Measurements from ENCODE around the gene HERC4. TPM values are rescaled to one million over a fixed set of nuclear protein-coding genes. Genes with fewer than 3 reads are reported as not detected.
"Not testable (repeated sequence)": the region's sequence is repeated elsewhere in the genome, so short reads cannot be mapped to it uniquely, and the experiment has no call there.

Gene HERC4
- total RNA-seq, 1 donor from 2014 or later: 42.5 TPM

DNA sequence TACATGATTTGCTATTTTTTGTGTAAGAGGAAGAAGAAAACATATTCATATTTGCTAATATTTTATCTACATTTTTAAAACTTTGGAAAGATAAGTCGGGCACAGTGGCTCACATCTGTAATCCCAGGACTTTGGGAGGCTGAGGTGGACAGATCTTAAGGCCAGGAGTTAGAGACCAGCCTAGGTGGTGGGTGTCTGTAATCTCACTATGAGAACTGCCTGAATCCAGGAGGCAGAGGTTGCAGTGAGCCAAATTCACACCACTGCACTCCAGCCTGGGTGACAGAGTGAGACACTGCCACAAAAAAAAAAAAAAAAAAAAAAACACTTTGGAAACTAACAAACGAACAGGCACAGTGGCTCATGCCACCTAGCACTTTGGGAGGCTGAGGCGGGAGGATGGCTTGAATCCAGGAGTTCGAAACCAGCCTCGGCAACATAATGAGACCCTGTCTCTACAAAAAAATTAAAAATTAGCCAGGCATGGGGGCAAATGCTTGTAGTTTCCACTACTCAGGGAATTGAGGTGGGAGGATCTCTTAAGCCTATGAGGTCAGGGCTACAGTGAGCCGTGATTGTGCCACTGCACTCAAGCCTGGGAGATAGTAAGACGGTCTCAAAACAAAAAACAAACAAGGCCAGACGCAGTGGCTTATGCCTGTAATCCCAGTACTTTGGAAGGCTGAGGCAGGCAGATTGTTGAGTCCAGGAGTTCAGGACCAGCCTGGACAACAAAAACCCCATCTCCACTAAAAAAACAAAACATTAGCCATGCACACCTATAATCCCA lies 25.6 kb downstream of the HERC4 start:
- DNase-seq (ENCODE audit: low read depth, low spot score): no peak

- DNase-seq (ENCODE audit: low read depth, low spot score): no peak
These were observed 27.3 kb downstream of the HERC4 start for GRCh38 chr10:68047554-68048327.

GRCh38 chr10:68047122-68047521 lies 28.0 kb downstream of the HERC4 start:
- DNase-seq (ENCODE audit: low read depth, low spot score): no peak

DNA sequence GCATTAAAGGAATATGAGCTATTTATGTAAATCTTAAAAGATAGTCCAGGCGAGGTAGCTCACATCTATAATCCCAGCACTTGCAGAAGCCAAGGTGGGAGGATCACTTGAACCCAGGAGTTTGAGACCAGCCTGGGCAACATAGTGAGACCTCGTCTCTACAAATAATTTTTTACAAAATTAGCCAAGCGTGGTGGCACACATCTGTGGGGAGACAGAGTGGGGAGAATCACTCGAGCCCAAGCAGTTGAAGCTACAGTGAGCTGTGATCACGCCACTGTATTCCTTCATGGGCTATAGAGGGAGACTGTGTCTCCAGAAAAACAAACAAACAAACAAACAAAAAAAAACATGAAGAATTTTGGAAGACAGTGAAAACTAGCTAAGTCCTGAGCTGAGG lies 28.4 kb downstream of the HERC4 start:
- DNase-seq (ENCODE audit: low read depth, low spot score): no peak

- DNase-seq (ENCODE audit: low read depth, low spot score): no peak
These were observed 32.1 kb downstream of the HERC4 start for GRCh38 chr10:68043030-68043429.

DNA sequence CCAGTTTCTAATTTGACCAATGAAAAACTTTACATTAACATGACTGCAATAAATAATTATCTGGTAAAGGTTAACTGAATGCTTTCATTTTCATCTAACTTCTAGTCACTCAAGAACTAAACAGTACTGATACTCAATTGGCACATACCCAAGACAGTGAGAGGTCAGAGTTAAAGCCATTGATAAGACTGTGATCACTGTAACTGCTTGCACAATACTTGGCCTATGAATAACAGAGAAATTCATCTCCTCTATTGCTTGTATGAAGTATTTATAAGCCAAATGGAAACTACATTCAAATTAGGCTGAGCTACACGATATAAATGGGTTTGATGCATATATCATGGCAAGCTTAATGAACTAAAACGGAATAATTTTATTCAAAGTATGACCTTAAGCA lies 43.0 kb downstream of the HERC4 start:
- DNase-seq (ENCODE audit: low read depth, low spot score): no peak

GRCh38 chr10:68027429-68027828 lies 47.7 kb downstream of the HERC4 start:
- DNase-seq (ENCODE audit: low read depth, low spot score): no peak

- DNase-seq (ENCODE audit: low read depth, low spot score): no peak
These were observed 51.8 kb downstream of the HERC4 start for GRCh38 chr10:68023292-68023691.

DNA sequence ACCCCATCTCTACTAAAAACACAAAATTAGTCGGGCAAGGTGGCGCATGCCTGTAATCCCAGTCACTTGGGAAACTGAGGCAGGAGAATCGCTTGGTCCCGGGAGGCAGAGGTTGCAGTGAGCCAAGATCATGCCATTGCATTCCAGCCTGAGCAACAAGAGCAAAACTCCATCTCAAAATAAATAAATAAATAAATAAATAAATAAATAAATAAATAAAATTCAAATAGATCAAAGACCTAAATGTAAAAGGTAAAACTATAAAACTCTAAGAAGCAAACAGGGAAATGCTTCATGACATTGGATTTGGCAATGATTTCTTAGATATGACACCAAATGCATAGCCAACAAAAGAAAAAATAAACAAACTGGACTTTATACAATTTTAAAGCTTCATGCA lies 52.8 kb downstream of the HERC4 start:
- not testable (repeated sequence) for DNase-seq (ENCODE audit: low read depth, low spot score)

DNA sequence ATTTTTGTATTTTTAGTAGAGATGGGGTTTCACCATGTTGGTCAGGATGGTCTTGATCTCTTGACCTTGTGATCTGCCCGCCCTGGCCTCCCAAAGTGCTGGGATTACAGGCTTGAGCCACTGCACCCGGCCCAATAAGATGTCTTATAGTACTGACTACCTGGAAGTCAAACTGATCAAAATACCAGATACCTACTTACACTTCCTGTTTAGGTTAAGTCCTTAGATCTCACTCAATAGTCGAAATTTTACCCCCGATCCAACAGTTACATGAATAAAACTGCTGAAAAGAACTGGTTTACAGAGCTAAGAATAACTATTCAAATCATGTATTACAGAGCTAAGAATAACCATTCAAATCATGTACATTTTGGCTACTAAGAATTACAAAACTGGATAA lies 58.6 kb downstream of the HERC4 start:
- DNase-seq (ENCODE audit: low read depth, low spot score): not testable (repeated sequence)

GRCh38 chr10:68010426-68010940 lies 64.6 kb downstream of the HERC4 start:
- DNase-seq (ENCODE audit: low read depth, low spot score): no peak

- no peak for DNase-seq (ENCODE audit: low read depth, low spot score)
These were observed 67.7 kb downstream of the HERC4 start for GRCh38 chr10:68007356-68007755.

GRCh38 chr10:68001539-68001938 lies 73.5 kb downstream of the HERC4 start:
- no peak for DNase-seq (ENCODE audit: low read depth, low spot score)

DNA sequence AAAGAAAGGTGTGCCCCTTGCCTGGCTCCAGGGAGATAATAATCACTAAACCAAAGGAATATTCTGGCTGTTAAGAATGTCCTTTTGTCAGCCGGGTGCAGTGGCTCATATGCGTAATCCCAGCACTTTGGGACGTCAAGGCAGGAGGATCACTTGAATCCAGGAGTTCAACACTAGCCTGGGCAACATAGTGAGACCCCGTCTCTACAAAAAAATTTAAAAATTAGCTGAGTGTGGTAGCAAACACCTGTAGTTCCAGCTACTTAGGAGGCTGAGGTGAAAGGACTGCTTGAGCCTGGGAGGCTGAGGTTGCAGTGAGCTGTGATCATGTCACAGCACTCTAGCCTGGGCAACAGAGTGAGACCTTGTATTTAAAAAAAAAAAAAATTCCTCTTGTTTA lies 74.1 kb downstream of the HERC4 start:
- DNase-seq (ENCODE audit: low read depth, low spot score): no peak

DNA sequence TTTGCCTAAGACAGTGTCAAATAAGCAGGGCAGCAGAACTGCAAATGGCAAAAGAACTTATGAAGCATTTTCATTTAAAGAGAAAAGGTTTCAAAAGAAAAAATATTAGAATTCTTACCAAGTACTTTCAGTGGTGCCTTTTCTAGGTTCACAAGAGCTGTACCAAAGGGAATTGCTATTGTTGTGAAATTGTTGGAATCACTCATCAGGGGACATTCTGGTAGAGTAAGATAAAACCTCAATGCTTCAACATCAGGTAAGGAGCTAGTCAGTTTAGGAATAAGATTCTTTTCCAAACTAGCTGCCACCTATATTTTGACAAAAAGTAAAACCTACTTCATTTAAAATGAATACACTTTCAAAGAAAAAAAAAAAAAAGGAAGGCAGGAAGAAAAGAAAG lies 85.0 kb downstream of the HERC4 start:
- DNase-seq (ENCODE audit: low read depth, low spot score): no peak

- no peak for DNase-seq (ENCODE audit: low read depth, low spot score)
These were observed 86.5 kb downstream of the HERC4 start for GRCh38 chr10:67988606-67989005.

DNA sequence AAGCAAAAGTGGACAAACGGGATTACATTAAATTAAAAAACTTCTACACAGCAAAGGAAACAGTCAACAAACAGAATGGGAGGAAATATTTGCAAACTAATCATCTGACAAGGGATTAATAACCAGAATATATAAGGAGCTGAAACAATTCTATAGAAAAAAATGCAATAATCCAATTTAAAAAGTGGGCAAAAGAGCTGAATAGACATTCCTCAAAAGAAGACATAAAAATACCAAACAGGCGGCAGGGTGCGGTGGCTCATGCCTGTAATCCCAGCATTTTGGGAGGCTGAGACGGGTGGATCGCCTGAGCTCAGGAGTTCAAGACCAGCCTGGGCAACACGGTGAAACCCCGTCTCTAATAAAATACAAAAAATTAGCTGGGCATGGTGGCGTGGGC lies 92.5 kb downstream of the HERC4 start:
- not testable (repeated sequence) for DNase-seq (ENCODE audit: low read depth, low spot score)

DNA sequence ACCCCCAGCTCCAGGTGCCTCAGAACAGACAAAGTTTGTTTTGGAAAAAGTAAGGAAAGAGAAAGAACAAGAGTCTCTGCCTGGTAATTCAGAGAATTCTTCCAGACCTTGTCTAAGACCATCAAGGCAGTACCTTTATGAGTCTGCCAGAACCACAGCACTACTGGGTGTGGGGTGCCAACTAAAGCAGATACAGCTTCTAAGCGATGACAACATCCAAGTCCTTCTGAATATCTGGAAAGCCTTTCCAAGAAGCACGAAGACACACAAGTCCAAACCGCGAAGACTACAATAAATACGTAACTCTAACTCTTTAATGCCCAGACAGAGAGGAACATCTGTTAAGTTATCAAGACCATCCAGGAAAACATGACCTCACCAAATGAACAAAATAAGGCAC lies 96.3 kb downstream of the HERC4 start:
- DNase-seq (ENCODE audit: low read depth, low spot score): no peak

DNA sequence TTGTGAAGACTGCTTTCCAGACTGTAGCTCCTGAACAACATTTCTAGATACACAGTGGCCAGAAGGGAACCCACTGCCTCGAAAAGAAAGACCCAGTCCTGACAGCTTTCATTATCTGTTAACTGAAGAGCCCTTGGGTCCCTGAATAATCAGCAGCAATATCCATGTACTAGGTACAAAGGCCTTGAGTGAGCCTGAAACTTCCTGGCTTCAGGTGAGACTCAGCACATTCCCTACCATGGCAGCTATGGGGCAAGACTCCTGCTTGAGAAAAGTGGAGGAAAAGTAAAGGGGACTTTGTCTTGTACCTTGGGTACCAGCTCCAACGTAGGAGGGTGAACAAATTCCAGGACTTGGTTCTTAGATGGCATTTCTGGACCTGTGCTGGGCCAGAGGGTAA lies 97.8 kb downstream of the HERC4 start:
- no peak for DNase-seq (ENCODE audit: low read depth, low spot score)

DNA sequence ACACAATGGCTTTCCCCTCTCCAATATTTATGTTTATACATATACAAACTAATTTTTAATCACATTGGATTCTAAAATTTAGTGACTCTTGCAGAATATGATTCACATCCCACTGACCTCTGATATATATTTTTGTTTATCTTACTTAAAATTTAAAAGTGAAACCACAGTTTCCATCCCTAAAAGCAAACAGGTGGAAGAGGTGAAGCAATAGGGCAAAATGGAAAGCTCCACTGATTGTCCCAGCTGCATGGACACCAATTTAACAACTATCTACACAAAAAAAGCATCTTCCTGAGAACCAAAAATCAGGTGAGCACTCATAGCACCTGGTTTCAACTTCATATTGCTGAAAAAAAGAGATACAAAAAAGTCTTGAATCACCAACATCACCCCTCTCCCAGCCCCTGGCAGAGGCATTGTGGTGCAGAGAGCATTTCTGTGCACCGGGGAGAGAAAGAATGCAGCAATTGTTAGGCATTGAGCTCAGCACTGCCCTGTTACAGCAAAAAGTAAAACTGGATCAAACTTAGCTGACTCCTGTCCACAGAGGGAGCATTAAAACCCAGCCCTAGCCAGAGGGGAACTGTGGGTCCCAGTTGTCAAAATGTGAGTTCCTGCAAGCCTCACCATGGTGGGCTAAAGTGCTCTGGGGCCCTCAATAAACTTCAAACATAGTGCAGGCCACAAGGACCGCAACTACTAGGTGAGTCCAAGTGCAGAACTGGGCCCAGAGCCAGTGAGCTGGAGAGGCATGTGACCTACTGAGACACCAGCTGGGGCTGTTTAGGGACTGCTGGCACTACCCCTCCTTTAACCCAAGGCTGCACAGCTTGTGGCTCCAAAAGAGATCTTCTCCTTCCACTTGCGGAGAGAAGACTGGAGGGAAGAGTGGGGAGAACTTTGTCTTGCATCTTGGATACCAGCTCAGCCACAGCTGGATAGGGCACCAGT lies 98.5 kb downstream of the HERC4 start:
- DNase-seq (ENCODE audit: low read depth, low spot score): no peak

DNA sequence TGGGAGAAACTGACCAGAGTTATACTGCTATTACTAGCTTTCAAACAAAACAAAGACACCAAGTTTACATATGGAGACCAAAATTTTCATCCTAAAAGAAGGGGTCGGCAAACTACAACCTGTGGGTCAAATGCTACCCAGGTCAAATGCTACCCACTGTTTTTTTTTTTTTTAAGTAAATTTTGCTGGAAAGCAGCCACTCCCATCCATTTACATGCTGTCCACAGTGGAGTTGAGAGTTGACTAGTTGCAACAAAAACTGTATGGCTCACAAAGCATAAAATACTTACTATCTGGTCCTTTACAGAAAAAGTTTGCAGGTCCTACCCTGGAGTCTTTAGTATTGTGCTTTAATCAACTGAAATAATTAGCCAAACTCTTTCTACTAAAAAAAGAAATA lies 99.2 kb downstream of the HERC4 start:
- no peak for DNase-seq (ENCODE audit: low read depth, low spot score)

GRCh38 chr10:67971311-67971710 lies 103.8 kb downstream of the HERC4 start:
- DNase-seq (ENCODE audit: low read depth, low spot score): no peak
